ENCODE measurements around the gene OPHN1. TPM values are rescaled to one million over a fixed set of nuclear protein-coding genes. Genes with fewer than 3 reads are reported as not detected.

OPHN1 gene
- total and polyA plus RNA-seq, 2 donors (not counting 3 experiments of a cell fraction or from before 2014, with no cell fraction given): 3.9 to 6.7 TPM

DNA sequence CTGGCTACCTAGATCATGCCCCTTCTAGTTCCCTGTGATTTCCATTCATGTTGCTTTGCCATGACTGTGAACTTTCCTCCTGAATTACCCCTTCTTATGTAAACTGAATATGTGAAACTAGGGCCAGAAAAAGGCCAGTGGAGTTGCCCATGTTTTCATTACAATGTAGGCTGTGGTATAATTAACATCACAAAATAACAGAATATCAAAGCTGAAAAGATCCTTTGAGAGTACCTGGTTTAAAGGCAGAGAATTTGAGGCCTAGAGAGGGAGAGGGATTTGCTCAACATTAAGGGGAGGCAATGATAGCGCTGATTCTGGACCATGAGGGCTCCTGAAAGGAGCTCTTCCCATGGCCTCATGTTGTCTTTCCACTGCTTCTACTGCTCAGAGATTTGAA, 392.2 kb downstream of the OPHN1 start:
- dilution Hi-C loops (cut with MboI; ENCODE audit: extremely low pct_ligation_motif_present, low sequenced_read_pairs): no loop called here
- Histone ChIP-seq H3K4me1 (ENCODE audit: control insufficient read depth, extremely low read depth, insufficient read depth, low read length) (no peaks in the 10 kb centered on the region), H3K9me1 (replicated peaks; ENCODE audit: control insufficient read depth, extremely low read depth, insufficient read depth, low read length) (no peaks in the 10 kb centered on the region), H3K9ac (replicated peaks; ENCODE audit: extremely low read depth, insufficient read depth, low read length) (no peak overlapping the region), H3K27ac (ENCODE audit: insufficient read depth, low read depth, low read length) (no peak overlapping the region), H3K36me3 (ENCODE audit: control insufficient read depth in 2 of 2, extremely low read depth in 1 of 2, insufficient read depth in 2 of 2, low read length in 2 of 2) (no peaks in the 10 kb centered on the region), H4K20me1 (replicated peaks; ENCODE audit: control insufficient read depth, extremely low read depth, insufficient read depth, low read length) (no peaks in the 10 kb centered on the region), H3K79me2 (ENCODE audit: control insufficient read depth, insufficient read depth, low read length) (no peaks in the 10 kb centered on the region), H3K9me3 (replicated peaks; ENCODE audit: control insufficient read depth, insufficient read depth, low read length) (no peaks in the 10 kb centered on the region), H3K4me3 (replicated peaks in 1 of 3; ENCODE audit: insufficient read depth in 1 of 3, low read depth in 1 of 3, low read length in 3 of 3) (no peak overlapping the region), H3K4me2 (ENCODE audit: insufficient read depth, low read length) (no peak overlapping the region), H3K27me3 (ENCODE audit: control insufficient read depth in 2 of 2, insufficient read depth in 2 of 2, low read length in 2 of 2) (no peaks in the 10 kb centered on the region), H2AFZ (ENCODE audit: low read depth, low read length) (no peak overlapping the region)
- ChIA-PET CTCF (interaction anchor here (0.9 to 1.3 kb wide), 2 partner anchors 22 to 112 kb away, joined by 4 read pairs; no protein-coding TSS in a partner anchor), POLR2A (no interaction called here)
- no peak for DNase-seq (ENCODE audit: low read depth, low spot score)
- intact Hi-C loops (cut with micrococcal nuclease): no loop called here
- no TSS peak for BruUV-seq (replicated peaks)
- no peak for FAIRE-seq
- TF ChIP-seq FOS (IDR thresholded peaks at IDR 0.05; ENCODE audit: borderline replicate concordance, insufficient read depth, low read length) (no peak), POLR2A (IDR thresholded peaks at IDR 0.05; ENCODE audit: low read depth, low read length) (no peak), GATA2 (IDR thresholded peaks at IDR 0.05; ENCODE audit: insufficient read depth, insufficient read length, low read depth, low read length) (no peak), JUN (IDR thresholded peaks at IDR 0.05; ENCODE audit: borderline replicate concordance, insufficient read depth, insufficient read length, low read depth) (no peak), EZH2 (IDR thresholded peaks at IDR 0.05; ENCODE audit: borderline replicate concordance, low read depth, low read length, severe bottlenecking) (no peak), MYC (IDR thresholded peaks at IDR 0.05; ENCODE audit: low read depth, low read length) (no peak), POLR2AphosphoS5 (IDR thresholded peaks at IDR 0.05; ENCODE audit: insufficient read depth, low read depth, low read length) (no peak)
- TF ChIP-seq, protein P1, sequence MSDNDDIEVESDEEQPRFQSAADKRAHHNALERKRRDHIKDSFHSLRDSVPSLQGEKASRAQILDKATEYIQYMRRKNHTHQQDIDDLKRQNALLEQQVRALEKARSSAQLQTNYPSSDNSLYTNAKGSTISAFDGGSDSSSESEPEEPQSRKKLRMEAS (IDR thresholded peaks at IDR 0.05; ENCODE audit: insufficient read depth, insufficient read length): no peak
- TF ChIP-seq, protein P2, sequence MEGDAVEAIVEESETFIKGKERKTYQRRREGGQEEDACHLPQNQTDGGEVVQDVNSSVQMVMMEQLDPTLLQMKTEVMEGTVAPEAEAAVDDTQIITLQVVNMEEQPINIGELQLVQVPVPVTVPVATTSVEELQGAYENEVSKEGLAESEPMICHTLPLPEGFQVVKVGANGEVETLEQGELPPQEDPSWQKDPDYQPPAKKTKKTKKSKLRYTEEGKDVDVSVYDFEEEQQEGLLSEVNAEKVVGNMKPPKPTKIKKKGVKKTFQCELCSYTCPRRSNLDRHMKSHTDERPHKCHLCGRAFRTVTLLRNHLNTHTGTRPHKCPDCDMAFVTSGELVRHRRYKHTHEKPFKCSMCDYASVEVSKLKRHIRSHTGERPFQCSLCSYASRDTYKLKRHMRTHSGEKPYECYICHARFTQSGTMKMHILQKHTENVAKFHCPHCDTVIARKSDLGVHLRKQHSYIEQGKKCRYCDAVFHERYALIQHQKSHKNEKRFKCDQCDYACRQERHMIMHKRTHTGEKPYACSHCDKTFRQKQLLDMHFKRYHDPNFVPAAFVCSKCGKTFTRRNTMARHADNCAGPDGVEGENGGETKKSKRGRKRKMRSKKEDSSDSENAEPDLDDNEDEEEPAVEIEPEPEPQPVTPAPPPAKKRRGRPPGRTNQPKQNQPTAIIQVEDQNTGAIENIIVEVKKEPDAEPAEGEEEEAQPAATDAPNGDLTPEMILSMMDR (IDR thresholded peaks at IDR 0.05; ENCODE audit: extremely low read depth in 1 of 2, insufficient read depth in 1 of 2, low read depth in 1 of 2, low read length in 2 of 2): no peak

All from endothelial cell of umbilical vein (primary cell).